Testis (tissue), 2 donors: ENCODE measurements around the gene HID1.

Experiments
- POLR2A ChIP-seq: fragments of 450-650 bp; IDR thresholded peaks from one replicate; pipeline ENCODE4 v1.6.1; 2017; ENCODE audit warnings: antibody characterized with exemption, mild to moderate bottlenecking, moderate library complexity
- TF ChIP-seq, protein P1 (sequence below), 3 experiments: fragments of 450-650 bp in 2 of 3; fragments of 200-600 bp in 1 of 3; sonication (generic) in 1 of 3; IDR thresholded peaks; one replicate each; pipeline ENCODE4 v1.5.1; 2016 to 2019; ENCODE audit warnings: antibody characterized with exemption in 3 of 3, mild to moderate bottlenecking in 2 of 3, moderate library complexity in 1 of 3

DNA sequence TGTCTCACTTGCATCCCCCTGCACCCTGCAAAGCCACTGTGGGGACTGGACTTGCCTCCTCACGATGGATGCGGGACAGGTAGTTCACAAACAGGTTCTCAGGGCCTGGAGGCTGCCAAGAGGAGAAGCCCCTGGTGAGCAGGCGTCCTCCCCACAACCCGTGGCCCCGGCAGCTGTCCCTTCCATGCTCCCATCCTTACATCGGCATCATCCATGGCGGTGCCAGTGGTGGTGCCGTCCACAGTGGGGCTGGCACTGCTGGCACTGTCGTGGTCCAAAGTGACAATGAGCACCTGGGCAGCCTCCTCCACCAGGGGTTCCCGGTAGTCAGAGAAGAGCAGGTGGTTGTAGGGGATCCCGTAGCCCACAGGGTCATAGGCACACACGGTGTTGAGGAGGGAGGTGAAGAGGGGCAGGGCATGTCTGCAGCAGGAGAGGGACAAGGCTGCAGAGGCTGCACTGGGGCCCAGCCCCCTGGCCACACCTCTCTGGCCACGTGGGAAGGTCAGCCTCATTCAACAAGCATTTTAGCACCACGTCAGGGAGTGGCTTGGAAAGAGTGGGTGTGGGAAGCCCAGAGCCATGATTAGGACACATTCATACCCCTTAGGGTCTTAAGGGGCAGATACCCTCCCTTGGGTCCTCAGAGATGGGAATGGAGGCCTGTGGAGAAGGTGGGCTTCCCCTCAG is 12.6 kb downstream of the HID1 start:
- TF ChIP-seq POLR2A = no peak
- TF ChIP-seq, protein P1, sequence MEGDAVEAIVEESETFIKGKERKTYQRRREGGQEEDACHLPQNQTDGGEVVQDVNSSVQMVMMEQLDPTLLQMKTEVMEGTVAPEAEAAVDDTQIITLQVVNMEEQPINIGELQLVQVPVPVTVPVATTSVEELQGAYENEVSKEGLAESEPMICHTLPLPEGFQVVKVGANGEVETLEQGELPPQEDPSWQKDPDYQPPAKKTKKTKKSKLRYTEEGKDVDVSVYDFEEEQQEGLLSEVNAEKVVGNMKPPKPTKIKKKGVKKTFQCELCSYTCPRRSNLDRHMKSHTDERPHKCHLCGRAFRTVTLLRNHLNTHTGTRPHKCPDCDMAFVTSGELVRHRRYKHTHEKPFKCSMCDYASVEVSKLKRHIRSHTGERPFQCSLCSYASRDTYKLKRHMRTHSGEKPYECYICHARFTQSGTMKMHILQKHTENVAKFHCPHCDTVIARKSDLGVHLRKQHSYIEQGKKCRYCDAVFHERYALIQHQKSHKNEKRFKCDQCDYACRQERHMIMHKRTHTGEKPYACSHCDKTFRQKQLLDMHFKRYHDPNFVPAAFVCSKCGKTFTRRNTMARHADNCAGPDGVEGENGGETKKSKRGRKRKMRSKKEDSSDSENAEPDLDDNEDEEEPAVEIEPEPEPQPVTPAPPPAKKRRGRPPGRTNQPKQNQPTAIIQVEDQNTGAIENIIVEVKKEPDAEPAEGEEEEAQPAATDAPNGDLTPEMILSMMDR (IDR thresholded peaks at IDR 0.05) = no peak
